GM10248 (cell line): ENCODE measurements around the gene PIP5K1B.

Experiments used
- CTCF ChIA-PET: fragments of 300-600 bp; sonication (Branson Sonifier 250); formaldehyde crosslinking; extraction: SDS; loops from one replicate; lab custom pipeline; 2021; ENCODE audit warnings: antibody characterized with exemption; lab: Yijun Ruan, JAX
- POLR2A ChIA-PET: fragments of 350-650 bp; sonication (Branson Sonifier 250); formaldehyde crosslinking; extraction: SDS; loops from one replicate; lab custom pipeline; 2020; ENCODE audit warnings: antibody characterized with exemption; lab: Yijun Ruan, JAX
- DNase-seq: peaks from one replicate; pipeline ENCODE4 v3.0.0; 2012; ENCODE audit errors: extremely low spot score
- TF ChIP-seq, protein P1 (sequence below): IDR thresholded peaks from 2 replicates; pipeline ENCODE4 v1.5.1; 2012; ENCODE audit warnings: mild to moderate bottlenecking, low read depth; ENCODE audit errors: extremely low read depth, missing control alignments, control extremely low read depth

The PIP5K1B gene

DNA sequence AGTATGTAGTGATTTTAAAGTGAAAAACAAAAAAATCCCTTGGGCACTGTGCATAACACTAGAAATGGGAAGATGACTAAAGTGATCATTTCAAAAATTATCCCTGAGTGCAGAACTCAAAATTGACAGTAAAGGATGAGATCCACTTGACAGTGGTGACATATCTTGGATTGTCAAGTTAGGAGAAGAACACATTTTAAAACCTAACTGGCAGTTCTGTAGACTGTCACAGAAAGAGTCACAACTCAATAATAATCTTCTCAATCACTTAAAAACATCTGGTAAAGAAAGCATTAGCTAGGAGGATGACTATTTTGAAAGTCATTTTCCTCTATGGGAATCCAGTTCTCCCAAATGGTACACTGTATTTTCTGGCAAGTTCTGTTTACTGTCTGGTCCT is 127.1 kb downstream of the PIP5K1B start:
- no peak for DNase-seq
- TF ChIP-seq, protein P1, sequence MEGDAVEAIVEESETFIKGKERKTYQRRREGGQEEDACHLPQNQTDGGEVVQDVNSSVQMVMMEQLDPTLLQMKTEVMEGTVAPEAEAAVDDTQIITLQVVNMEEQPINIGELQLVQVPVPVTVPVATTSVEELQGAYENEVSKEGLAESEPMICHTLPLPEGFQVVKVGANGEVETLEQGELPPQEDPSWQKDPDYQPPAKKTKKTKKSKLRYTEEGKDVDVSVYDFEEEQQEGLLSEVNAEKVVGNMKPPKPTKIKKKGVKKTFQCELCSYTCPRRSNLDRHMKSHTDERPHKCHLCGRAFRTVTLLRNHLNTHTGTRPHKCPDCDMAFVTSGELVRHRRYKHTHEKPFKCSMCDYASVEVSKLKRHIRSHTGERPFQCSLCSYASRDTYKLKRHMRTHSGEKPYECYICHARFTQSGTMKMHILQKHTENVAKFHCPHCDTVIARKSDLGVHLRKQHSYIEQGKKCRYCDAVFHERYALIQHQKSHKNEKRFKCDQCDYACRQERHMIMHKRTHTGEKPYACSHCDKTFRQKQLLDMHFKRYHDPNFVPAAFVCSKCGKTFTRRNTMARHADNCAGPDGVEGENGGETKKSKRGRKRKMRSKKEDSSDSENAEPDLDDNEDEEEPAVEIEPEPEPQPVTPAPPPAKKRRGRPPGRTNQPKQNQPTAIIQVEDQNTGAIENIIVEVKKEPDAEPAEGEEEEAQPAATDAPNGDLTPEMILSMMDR: no peak
- CTCF ChIA-PET: interaction anchor here (0.8 to 1.9 kb wide), 4 partner anchors 10 to 16 kb away, joined by 3 to 8 read pairs (median 4); no protein-coding TSS in a partner anchor
- POLR2A ChIA-PET: no interaction called here

DNA sequence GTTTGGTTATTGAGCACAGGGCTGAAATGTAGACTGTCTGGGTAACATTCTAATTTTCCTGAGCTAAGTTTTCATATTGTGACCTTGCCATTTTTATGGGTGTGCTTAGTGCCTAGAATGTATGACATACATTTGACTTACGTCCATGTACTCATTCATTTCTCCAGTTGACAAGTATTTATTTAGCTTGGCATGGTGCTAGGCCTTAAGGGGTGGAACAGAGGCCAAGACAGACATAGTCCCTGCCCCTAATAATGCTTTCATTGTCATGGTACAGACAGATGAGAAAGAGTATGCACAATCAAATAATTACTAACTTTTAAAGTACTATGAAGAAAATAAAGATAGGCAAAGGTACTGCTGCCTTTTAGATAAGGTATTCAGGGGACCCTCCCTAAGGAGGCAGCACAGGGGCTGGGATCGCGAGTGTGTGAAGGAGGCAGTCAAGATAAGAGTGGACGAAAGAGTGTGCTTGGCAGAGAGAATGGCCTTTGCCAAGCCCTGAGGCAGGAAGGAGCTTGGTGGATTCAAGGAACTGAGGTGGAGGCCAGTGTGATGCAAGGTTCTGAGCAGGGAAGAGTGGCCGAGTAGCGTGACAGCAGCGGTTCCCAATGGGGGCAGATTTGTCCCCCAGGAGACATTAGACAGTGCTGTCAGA is 128.0 kb downstream of the PIP5K1B start:
- POLR2A ChIA-PET: no interaction called here
- CTCF ChIA-PET: interaction anchor here (0.8 to 1.9 kb wide), 3 partner anchors 10 to 14 kb away, joined by 3 to 8 read pairs (median 4); no protein-coding TSS in a partner anchor
- no peak for DNase-seq
- TF ChIP-seq, protein P1: no peak

DNA sequence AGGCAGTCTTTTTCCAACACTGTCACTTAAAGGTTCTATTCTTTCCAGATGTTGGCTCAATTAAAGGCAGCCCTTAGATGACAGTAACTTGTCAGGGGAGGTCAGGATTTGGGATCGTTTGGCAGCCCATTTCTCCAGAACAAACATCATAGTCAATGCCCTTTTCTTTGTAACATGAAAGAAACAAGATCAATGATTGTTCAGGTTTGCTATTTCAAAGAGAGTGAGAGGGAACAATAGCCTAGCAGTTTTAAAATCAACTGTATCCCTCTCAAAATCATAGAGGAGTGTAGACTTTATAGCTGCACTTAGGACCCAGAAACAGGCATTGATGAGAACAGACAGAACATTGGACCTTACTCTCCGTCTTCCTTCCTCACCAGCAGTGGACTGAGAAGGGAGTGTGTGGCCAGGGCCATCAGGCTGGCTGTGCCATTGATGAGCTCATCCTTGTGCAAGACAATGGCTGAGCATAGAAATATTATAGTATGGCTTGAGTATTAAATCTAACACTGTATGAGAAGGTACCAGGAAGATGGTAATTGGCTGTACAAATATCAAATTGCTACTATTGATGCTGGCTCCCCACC is 130.0 kb downstream of the PIP5K1B start:
- POLR2A ChIA-PET: no interaction called here
- DNase-seq: no peak
- TF ChIP-seq, protein P1: no peak
- CTCF ChIA-PET: interaction anchor here (1.1 to 2.0 kb wide), 4 partner anchors 9 to 14 kb away, joined by 3 to 4 read pairs (median 4); no protein-coding TSS in a partner anchor

DNA sequence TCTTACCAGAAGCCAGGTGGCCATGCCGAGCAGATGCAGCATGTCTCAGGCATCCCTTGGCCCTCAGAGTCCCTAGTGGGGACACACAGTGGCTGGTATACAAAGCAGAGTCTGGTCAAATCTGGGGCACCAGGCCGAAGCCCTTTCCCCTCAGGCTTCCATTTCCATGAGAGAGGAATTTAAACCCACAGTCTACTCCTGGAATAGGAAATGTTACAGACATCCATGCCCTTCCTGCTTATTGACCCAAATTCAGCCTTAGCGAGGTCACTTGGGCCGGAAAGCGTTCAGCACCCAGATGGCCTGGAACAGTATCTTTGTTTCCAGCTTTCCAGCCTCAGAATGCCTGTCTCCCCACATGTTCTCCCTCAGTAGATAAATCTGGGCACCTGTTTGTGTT is 131.7 kb downstream of the PIP5K1B start:
- ChIA-PET POLR2A (no interaction called here), CTCF (interaction anchor here (1.5 to 1.6 kb wide), 2 partner anchors 12 to 21 kb away, joined by 3 read pairs; no protein-coding TSS in a partner anchor)
- no peak for DNase-seq
- TF ChIP-seq, protein P1: no peak

DNA sequence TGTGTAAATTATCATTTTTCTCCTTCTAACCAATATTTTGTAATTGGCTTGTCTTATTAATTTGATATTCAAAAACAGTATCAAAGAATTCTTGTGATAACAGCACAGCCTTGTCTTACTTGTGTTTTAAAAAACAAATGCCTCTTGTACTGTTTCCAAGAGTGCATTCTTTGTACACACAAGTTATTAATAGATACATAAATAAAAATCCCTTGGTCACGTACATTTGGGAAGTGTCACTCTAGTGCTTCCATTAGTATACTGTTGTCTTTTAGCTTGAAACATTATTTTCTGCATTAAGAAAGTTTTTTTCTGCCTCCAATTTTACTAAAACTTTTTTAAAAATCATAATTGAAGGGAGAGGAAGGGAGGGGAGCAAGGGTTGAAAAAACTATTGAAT is 133.2 kb downstream of the PIP5K1B start:
- DNase-seq: no peak
- POLR2A ChIA-PET: no interaction called here
- CTCF ChIA-PET: interaction anchor here (1.0 kb wide), 1 partner anchor 163 kb away, joined by 3 read pairs; no protein-coding TSS in a partner anchor
- TF ChIP-seq, protein P1: no peak

DNA sequence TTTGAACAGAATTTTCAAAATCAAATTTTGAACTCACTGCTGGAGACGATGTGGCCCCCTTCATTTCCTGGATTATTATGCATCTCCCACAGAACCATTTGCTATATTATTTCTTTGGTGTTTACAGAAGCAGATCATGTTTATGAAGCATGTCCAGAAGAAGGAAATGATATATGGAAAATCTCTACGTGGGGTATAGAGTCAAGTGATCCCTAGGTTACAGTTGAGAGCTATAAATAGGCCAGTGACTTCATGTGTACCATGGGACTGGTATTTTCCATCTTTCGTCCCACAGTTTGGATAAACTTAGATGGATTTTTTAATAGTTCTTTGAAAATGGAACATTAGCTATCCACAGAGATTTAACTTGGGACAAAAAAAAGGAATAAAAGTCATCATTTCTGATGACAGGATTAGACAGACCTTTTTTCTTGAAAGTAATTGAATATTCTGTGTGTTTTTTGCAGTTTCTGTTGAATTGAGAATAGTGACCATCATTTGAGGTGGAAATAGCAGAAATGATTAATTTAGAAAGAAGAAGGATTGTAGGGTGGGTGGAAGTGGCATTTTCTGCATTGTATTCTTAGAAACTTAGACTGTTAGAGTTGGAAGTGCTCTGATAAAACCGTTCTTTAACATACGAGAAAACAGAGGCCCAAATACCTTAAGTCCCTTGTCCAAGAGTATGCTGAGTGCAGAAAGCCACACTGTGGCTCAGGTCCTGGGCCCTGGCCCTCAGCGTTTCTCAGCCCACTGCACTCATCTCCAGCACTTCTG is 136.4 kb downstream of the PIP5K1B start:
- DNase-seq: no peak
- POLR2A ChIA-PET: no interaction called here
- TF ChIP-seq, protein P1: no peak
- CTCF ChIA-PET: interaction anchor here (1.5 to 1.6 kb wide), 2 partner anchors 8 to 158 kb away, joined by 3 read pairs; no protein-coding TSS in a partner anchor
